Natural killer cell (primary cell): ENCODE measurements around the gene AGPAT2. TPM values are rescaled to one million over a fixed set of nuclear protein-coding genes. Genes with fewer than 3 reads are reported as not detected.
A peak's percentile ranks its signal among the peaks of the same experiment; 100 is the strongest.

Source experiments
- ATAC-seq, 3 donors: fragments of 150-1000 bp in 2 of 3; fragments of 200-7000 bp in 1 of 3; cut with Tn5 transposase; 1 replicate in 1 of 3; 2 replicates in 2 of 3; pipeline ENCODE4 v1.10.0; 2021; ENCODE audit warnings: mild to moderate bottlenecking in 2 of 3, moderate library complexity in 2 of 3
- DNase-seq, 2 donors: peaks; one replicate each; pipeline versions ENCODE4 v3.0.0 to v3.0.0-alpha.2; 2013 to 2021; ENCODE audit warnings: mixed read lengths in 1 of 2
- H3K27ac ChIP-seq: one replicate; pipeline ENCODE4 v1.5.1; 2013; ENCODE audit warnings: mild to moderate bottlenecking, low read length
- H3K27me3 ChIP-seq: one replicate; pipeline ENCODE4 v1.6.1; 2013; ENCODE audit warnings: low read length; ENCODE audit not compliant: control insufficient read depth, insufficient read depth
- H3K36me3 ChIP-seq: one replicate; pipeline ENCODE4 v1.6.1; 2013; ENCODE audit warnings: low read length; ENCODE audit not compliant: control insufficient read depth, insufficient read depth
- H3K4me1 ChIP-seq: one replicate; pipeline ENCODE4 v1.6.1; 2013; ENCODE audit warnings: low read length; ENCODE audit not compliant: control insufficient read depth, insufficient read depth
- H3K4me3 ChIP-seq: one replicate; pipeline ENCODE4 v1.5.1; 2013; ENCODE audit warnings: low read length
- H3K9me3 ChIP-seq: one replicate; pipeline ENCODE4 v1.6.1; 2013; ENCODE audit warnings: low read length; ENCODE audit not compliant: control insufficient read depth, insufficient read depth
- H3K27ac Mint-ChIP-seq, 2 donors: one replicate each; pipeline ENCODE4 v1.8.0; 2022; ENCODE audit warnings: mild to moderate bottlenecking in 2 of 2, mixed read lengths in 2 of 2, moderate library complexity in 1 of 2
- H3K27me3 Mint-ChIP-seq, 2 donors: one replicate each; pipeline ENCODE4 v1.8.0; 2022; ENCODE audit warnings: low read depth in 2 of 2, mixed read lengths in 2 of 2
- H3K36me3 Mint-ChIP-seq: one replicate; pipeline ENCODE4 v1.8.0; 2022; ENCODE audit warnings: mixed read lengths
- H3K4me1 Mint-ChIP-seq, 2 donors: one replicate each; pipeline ENCODE4 v1.8.0; 2022; ENCODE audit warnings: mixed read lengths in 2 of 2
- H3K4me3 Mint-ChIP-seq: one replicate; pipeline ENCODE4 v1.8.0; 2022; ENCODE audit warnings: mild to moderate bottlenecking, moderate library complexity, mixed read lengths
- H3K9me3 Mint-ChIP-seq, 2 donors: one replicate each; pipeline ENCODE4 v1.8.0; 2022; ENCODE audit warnings: mixed read lengths in 2 of 2
- WGBS: methylation state at CpG from one replicate; pipeline ENCODE4 v1.1.7; 2013; ENCODE audit warnings: missing lambda C conversion rate; ENCODE audit not compliant: insufficient coverage; 5-methylcytosine and 5-hydroxymethylcytosine counted together
- intact Hi-C: fragments of 100-400 bp; cut with micrococcal nuclease; formaldehyde crosslinking; loops from one replicate; pipeline ENCODE4 v1.14.2; 2022
- total RNA-seq, 4 donors: library from RNA; stranded (reverse); fragments of 120-200 nt in 1 of 4; gene quantifications; one replicate each; pipeline versions ENCODE4 v1.2.3 to v1.2.4, GENCODE V29; 2013 to 2022
- TF ChIP-seq, protein P1 (sequence below): fragments of 200-600 bp; IDR thresholded peaks from one replicate; pipeline ENCODE4 v1.8.0; 2022; ENCODE audit warnings: antibody characterized with exemption

Gene AGPAT2
- total RNA-seq, 3 donors from 2014 or later (not counting 1 experiment from before 2014, with no cell fraction given), result 10.3 to 19.4 (median 12.0) TPM

DNA sequence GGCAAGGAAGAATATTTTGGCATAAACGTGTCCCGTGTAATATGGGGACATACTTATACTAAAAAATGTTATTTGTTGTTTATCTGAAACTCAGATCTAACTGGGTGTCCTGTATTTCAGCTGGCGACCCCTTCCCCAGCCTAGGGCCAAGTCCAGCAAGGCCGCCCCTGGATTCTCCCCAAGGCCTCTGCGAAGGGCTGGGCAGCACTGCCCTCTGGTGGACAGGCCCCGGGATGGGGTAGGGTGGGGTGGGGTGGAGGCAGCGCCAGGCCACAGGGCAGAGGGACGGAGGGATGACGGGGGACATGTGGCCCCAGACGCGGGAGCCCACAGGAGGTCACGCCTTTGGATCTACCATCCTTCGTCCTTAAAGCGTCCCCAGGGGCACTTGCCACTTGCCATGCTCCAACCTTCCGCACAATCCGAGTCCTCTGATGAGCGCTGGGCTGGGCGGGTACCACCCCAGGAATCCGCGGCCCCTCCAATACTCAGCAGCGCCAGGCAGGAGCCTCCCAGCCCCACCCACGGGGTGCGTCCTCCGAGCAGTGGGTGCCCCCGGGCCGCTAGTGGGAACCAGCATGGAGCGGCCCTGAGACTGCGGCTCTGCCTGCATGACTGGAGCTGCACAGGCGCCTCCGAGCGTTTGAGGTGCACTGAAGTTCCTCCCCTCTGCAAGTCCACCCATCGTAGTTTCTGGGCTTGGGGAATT is 7.1 kb upstream of the AGPAT2 start:
- H3K4me3 ChIP-seq, result no peak overlapping the region
- intact Hi-C loops, result no loop called here
- H3K36me3 ChIP-seq, result no peaks in the 10 kb centered on the region
- no peaks in the 10 kb centered on the region for H3K9me3 Mint-ChIP-seq
- peak in 1 of 2 donors; percentile 35 for DNase-seq
- TF ChIP-seq, protein P1, sequence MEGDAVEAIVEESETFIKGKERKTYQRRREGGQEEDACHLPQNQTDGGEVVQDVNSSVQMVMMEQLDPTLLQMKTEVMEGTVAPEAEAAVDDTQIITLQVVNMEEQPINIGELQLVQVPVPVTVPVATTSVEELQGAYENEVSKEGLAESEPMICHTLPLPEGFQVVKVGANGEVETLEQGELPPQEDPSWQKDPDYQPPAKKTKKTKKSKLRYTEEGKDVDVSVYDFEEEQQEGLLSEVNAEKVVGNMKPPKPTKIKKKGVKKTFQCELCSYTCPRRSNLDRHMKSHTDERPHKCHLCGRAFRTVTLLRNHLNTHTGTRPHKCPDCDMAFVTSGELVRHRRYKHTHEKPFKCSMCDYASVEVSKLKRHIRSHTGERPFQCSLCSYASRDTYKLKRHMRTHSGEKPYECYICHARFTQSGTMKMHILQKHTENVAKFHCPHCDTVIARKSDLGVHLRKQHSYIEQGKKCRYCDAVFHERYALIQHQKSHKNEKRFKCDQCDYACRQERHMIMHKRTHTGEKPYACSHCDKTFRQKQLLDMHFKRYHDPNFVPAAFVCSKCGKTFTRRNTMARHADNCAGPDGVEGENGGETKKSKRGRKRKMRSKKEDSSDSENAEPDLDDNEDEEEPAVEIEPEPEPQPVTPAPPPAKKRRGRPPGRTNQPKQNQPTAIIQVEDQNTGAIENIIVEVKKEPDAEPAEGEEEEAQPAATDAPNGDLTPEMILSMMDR, result no peak
- no peaks in the 10 kb centered on the region for H3K4me1 Mint-ChIP-seq
- no peaks in the 10 kb centered on the region for H3K27me3 ChIP-seq
- H3K36me3 Mint-ChIP-seq, result no peaks in the 10 kb centered on the region
- no peaks in the 10 kb centered on the region for H3K9me3 ChIP-seq
- no peak overlapping the region for H3K27ac ChIP-seq
- H3K27me3 Mint-ChIP-seq, result peaks cover 6 to 12% of the 10 kb centered on the region in 2 donors
- ATAC-seq, result peak; percentile 64 to 67 (median 64)
- no peak overlapping the region for H3K27ac Mint-ChIP-seq
- no peak overlapping the region for H3K4me3 Mint-ChIP-seq
- peaks cover 12% of the 10 kb centered on the region for H3K4me1 ChIP-seq
- WGBS, result 66% methylated on average over 32 of the region's 32 CpGs

DNA sequence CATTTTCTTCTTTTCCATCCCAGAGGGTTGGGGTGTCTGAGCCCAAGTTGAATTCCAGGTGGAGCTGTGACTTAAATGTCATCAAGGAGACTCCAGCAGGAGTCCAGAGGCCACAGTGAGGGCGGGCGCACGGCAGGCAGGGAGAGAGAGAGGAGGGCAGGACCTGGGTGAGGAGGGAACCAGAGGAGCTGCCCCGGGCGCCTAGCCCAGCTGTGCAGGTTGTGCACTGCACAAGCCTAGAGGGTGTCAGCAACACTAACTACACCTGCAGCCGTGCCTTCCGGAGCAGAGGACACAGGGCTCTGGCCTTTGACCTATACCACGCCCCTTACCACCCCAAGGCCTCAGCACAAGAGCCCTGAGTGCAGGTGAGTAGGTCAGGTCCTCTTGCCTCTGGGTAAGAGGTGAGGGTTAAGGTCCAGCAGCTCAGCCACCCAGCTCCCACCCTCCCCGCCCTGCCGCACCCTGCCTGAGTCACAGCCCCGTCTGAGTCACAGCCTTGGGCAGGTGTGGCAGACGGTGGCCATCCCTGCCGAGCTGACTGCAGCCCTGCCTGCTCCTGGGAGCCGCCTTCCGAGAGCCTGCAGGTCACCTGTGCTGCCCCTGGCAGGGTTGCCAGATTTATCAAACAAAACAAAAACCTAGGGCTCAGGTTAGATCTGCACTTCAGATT is 6.4 kb upstream of the AGPAT2 start:
- Histone ChIP-seq H3K27ac (no peak overlapping the region), H3K36me3 (no peaks in the 10 kb centered on the region), H3K4me3 (no peak overlapping the region), H3K27me3 (no peaks in the 10 kb centered on the region), H3K4me1 (peaks cover 12% of the 10 kb centered on the region), H3K9me3 (no peaks in the 10 kb centered on the region)
- DNase-seq, result no peak
- WGBS, result 76% methylated on average over 15 of the region's 15 CpGs
- Mint-ChIP-seq H3K27ac (no peak overlapping the region), H3K36me3 (no peaks in the 10 kb centered on the region), H3K27me3 (peaks cover 6 to 8% of the 10 kb centered on the region in 2 donors), H3K9me3 (no peaks in the 10 kb centered on the region), H3K4me1 (no peaks in the 10 kb centered on the region), H3K4me3 (no peak overlapping the region)
- intact Hi-C loops, result no loop called here
- ATAC-seq, result no peak
- TF ChIP-seq, protein P1, result no peak

DNA sequence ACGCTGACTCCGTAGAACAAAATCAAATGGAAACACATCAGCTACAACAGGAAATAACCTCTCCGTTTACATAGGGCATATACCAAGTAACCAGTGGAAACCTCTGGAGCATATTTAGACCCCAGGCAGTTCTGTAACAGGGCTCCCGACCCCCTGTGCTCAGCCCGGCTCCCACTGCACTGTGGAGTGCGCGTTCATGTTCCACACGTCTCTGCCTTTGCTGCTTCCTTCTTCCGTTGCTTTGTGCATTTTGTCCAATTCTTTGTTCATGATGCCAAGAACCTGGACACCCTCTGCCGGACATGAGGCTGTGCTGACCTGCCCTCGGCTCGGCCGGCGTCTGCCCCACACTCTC is 5.9 kb upstream of the AGPAT2 start:
- Mint-ChIP-seq H3K4me1 (no peaks in the 10 kb centered on the region), H3K27me3 (peaks cover 6 to 7% of the 10 kb centered on the region in 2 donors), H3K9me3 (no peaks in the 10 kb centered on the region), H3K27ac (no peak overlapping the region), H3K4me3 (no peak overlapping the region), H3K36me3 (no peaks in the 10 kb centered on the region)
- no peak overlapping the region for H3K27ac ChIP-seq
- intact Hi-C loops, result no loop called here
- DNase-seq, result no peak
- H3K27me3 ChIP-seq, result no peaks in the 10 kb centered on the region
- H3K4me1 ChIP-seq, result peaks cover 14% of the 10 kb centered on the region
- WGBS, result 93% methylated on average over 14 of the region's 14 CpGs
- no peak overlapping the region for H3K4me3 ChIP-seq
- TF ChIP-seq, protein P1, result no peak
- H3K36me3 ChIP-seq, result no peaks in the 10 kb centered on the region
- ATAC-seq, result no peak
- H3K9me3 ChIP-seq, result no peaks in the 10 kb centered on the region
